Activated naive CD4-positive, alpha-beta T cell treated with anti-CD3 and anti-CD28 coated beads, Interleukin-2, amount 10 ng/mL, durations not matched to agents 7 days and 5 days (primary cell): Measurements from ENCODE around the gene AGMO.

Experiments used
- CTCF ChIA-PET: fragments of 350-600 bp; sonication (Branson Sonifier 250); formaldehyde crosslinking; loops from one replicate; lab custom pipeline; 2021; ENCODE audit warnings: antibody characterized with exemption; lab: Charles Lee
- DNase-seq: peaks from one replicate; pipeline ENCODE4 v3.0.0-alpha.2; 2020
- H3K27ac Mint-ChIP-seq: one replicate; pipeline ENCODE4 v1.8.0; 2021; ENCODE audit warnings: mild to moderate bottlenecking, moderate library complexity, mixed read lengths
- H3K27me3 Mint-ChIP-seq: one replicate; pipeline ENCODE4 v1.8.0; 2021; ENCODE audit warnings: mild to moderate bottlenecking, mixed read lengths
- H3K36me3 Mint-ChIP-seq: one replicate; pipeline ENCODE4 v1.8.0; 2021; ENCODE audit warnings: mixed read lengths
- H3K4me1 Mint-ChIP-seq: one replicate; pipeline ENCODE4 v1.8.0; 2021; ENCODE audit warnings: mixed read lengths
- H3K4me3 Mint-ChIP-seq: one replicate; pipeline ENCODE4 v1.8.0; 2021; ENCODE audit warnings: mild to moderate bottlenecking, moderate library complexity, mixed read lengths
- H3K9me3 Mint-ChIP-seq: one replicate; pipeline ENCODE4 v1.8.0; 2021; ENCODE audit warnings: mixed read lengths

AGMO gene

DNA sequence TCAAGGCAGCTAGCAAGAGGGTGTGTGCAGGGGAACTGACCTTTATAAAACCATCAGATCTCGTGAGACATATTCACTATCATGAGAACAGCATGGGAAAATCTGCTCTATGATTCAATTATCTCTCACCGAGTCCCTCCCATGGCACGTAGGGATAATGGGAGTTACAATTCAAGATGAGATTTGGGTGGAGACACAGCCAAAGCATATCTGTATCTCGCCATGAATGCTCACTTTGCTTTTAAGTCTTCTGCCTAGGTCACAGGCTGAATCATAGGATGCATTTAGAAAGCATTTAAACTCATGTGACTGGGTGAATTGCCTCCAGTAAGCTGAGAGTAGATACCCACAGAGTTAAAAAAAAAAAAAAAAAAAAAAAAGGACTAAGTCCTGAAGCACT is 220.0 kb downstream of the AGMO start:
- Mint-ChIP-seq H3K4me1 (no peaks in the 10 kb centered on the region), H3K4me3 (no peak overlapping the region), H3K9me3 (peaks cover 7% of the 10 kb centered on the region), H3K27me3 (no peaks in the 10 kb centered on the region), H3K36me3 (no peaks in the 10 kb centered on the region), H3K27ac (no peak overlapping the region)
- DNase-seq: no peak
- CTCF ChIA-PET: no interaction called here

DNA sequence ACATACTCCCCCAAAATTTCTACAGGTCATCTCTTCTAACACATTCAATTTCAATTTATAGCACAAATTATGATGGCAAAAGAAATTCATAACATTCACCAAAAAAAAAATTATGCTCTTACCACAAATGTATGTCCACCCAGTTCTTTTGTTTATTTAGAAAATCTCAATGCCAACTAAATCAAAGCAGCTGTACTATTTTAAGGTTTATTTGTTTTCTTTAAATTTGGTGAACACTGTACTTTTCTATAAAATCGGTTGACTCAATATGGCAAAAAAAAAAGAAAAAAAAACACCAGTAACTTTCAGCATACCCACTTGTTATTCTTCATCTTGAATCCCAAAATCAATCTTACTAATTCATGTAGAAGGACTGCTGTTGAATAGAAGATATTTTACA is 225.7 kb downstream of the AGMO start:
- H3K4me1 Mint-ChIP-seq: no peaks in the 10 kb centered on the region
- CTCF ChIA-PET: no interaction called here

DNA sequence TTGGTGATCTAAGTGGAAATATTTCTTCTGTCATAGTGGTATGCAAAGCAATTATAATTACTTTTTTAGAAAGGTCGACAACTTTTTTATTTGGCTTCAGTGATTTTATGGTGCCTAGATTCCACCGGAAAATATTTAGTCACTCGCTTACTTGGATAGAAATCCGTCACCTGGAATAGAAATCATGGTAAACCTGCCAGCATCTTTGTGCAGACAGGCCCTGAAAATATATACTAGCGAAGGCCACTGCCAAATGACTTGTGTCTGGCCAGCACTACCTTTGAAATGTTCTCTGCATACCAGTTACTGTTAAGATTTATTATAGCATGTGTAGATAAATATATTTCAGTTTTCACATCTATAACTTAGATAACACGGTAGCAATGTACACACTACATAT is 226.4 kb downstream of the AGMO start:
- Mint-ChIP-seq H3K4me1 (no peaks in the 10 kb centered on the region), H3K27ac (no peak overlapping the region), H3K27me3 (no peaks in the 10 kb centered on the region), H3K9me3 (peaks cover 4% of the 10 kb centered on the region), H3K36me3 (no peaks in the 10 kb centered on the region), H3K4me3 (no peak overlapping the region)
- CTCF ChIA-PET: no interaction called here
- no peak for DNase-seq

More for the DNA sequence above, 225.7 kb downstream of the AGMO start:
- Mint-ChIP-seq H3K4me3 (no peak overlapping the region), H3K27ac (no peak overlapping the region), H3K36me3 (no peaks in the 10 kb centered on the region), H3K9me3 (peaks cover 4% of the 10 kb centered on the region), H3K27me3 (no peaks in the 10 kb centered on the region)
- DNase-seq: no peak

DNA sequence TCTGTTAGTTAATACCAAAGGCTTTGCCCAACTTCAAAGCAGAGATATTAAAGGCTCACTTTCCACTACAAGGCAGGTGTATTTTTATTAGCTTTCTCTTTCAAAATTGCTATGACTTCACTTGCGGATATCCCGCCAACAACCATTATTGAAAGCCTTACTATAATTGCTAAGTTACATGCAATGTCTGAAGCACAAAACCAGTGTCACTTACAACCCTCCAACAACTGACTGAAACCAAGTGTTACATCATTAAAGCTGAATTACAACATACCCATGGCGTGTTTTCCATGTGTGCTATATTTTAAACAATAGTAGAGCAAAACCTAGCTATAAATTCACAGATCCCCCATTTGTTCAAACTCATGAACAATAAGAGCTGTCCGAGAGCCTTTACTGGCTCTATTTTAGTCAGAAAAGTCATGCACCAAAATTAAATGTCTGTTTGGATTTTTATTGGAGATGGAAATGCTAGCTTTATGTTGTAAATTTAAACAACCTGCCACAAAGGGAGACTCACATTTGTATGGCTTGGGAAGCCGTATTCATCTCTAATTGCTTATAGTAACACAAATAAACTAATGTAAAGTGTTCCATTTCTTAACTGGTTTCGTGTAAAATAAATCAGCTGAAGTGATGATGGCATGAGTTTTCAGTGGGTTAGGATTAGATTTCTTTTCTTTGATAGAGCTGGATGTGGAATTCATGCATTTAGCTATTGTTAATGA is 227.1 kb downstream of the AGMO start:
- Mint-ChIP-seq H3K36me3 (no peaks in the 10 kb centered on the region), H3K4me1 (no peaks in the 10 kb centered on the region), H3K4me3 (no peak overlapping the region), H3K27ac (no peak overlapping the region), H3K27me3 (no peaks in the 10 kb centered on the region), H3K9me3 (peaks cover 4% of the 10 kb centered on the region)
- DNase-seq: no peak
- CTCF ChIA-PET: no interaction called here

DNA sequence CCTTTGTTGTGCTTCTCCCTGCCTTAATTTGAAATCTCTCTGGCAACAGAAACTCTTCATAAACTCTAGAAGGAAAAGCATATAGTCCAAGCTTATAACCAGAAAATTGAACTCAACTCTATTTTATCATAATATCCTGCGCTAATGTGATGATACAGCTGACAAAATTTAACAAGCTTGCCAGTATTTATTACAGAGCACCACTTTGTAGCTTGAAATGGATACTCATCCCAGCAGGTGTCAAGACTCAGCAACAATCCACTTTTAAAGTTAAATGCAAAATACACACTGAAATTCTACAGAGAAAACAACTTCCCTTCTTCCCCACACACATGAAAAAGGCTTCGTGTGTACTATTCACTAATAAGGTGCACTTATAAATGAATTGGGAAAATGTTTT is 228.9 kb downstream of the AGMO start:
- H3K4me3 Mint-ChIP-seq: no peak overlapping the region
- H3K36me3 Mint-ChIP-seq: no peaks in the 10 kb centered on the region
- no peak overlapping the region for H3K27ac Mint-ChIP-seq
- H3K4me1 Mint-ChIP-seq: no peaks in the 10 kb centered on the region
- DNase-seq: no peak
- peaks cover 2% of the 10 kb centered on the region for H3K9me3 Mint-ChIP-seq
- CTCF ChIA-PET: no interaction called here
- H3K27me3 Mint-ChIP-seq: no peaks in the 10 kb centered on the region

DNA sequence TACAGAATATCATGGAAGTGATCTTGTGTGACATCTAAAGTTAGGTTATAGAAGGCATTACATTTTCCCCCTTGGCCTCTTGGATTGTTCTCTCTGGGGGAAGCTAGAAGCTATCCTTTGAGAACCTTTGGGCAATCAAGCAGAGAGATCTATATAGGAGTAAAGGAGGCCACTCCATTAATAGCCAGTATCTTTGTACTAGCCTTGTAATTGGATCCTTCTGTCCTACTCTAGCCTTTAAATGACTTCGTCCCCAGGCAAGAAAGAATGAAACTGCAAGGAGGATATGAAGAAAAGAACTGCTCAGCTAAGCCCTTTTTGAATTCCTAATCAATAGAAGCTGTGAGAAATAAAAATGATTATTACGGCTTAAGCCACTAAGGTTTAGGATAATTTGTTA is 230.9 kb downstream of the AGMO start:
- Mint-ChIP-seq H3K27me3 (no peaks in the 10 kb centered on the region), H3K4me1 (no peaks in the 10 kb centered on the region), H3K9me3 (peaks cover 2% of the 10 kb centered on the region), H3K27ac (no peak overlapping the region), H3K4me3 (no peak overlapping the region), H3K36me3 (no peaks in the 10 kb centered on the region)
- DNase-seq: no peak
- CTCF ChIA-PET: no interaction called here

DNA sequence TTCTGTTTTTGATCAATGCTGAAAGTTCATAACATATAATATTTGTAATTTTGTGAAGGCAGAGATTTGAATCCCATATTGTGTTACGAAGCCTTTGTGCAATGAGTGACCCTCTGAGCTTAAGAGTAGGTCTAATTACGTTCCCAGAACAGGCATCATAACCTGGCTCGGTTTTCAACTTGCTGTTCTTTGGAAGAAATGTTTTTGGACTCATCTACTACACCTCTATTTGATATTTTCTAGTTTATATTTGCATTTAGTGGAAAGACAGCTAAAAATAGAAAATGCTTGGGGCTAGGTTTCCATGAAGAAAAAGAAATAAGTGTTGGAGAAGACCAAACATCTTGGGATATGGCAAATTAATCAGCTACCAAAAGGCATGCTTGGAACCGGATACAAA is 234.8 kb downstream of the AGMO start:
- Mint-ChIP-seq H3K27ac (no peak overlapping the region), H3K9me3 (peaks cover 2% of the 10 kb centered on the region), H3K36me3 (no peaks in the 10 kb centered on the region), H3K27me3 (no peaks in the 10 kb centered on the region), H3K4me3 (no peak overlapping the region), H3K4me1 (no peaks in the 10 kb centered on the region)
- CTCF ChIA-PET: interaction anchor here (0.5 kb wide), 1 partner anchor 97 kb away, joined by 3 read pairs; no protein-coding TSS in a partner anchor
- DNase-seq: no peak

DNA sequence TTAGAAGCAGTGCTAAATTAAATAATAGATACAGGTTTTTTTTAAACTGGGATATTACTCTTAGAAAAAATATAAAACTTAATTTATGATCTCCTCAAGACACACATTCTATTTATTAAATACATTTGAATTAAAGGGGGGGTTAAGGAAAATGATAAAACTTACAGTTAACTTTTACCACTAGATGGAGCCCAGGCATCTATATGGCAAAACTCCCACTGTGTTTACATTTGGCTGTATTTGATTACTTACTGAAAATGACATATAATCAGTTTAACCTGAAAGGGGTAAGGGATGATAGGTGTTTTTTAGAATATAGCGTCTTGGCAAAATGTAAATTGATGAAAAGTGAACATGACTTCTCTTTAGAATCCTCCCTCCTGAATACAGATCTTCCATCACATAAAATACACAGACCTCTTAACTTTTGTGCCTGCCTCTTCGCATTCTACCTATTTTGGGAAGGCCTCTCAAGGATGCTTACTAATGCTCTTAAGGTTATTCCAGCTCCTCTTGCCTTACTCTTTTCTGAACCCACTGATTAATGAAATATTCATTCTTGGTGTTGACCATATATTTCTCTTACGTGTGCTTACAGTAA is 235.7 kb downstream of the AGMO start:
- DNase-seq: no peak
- CTCF ChIA-PET: interaction anchor here (0.5 kb wide), 1 partner anchor 96 kb away, joined by 3 read pairs; no protein-coding TSS in a partner anchor

DNA sequence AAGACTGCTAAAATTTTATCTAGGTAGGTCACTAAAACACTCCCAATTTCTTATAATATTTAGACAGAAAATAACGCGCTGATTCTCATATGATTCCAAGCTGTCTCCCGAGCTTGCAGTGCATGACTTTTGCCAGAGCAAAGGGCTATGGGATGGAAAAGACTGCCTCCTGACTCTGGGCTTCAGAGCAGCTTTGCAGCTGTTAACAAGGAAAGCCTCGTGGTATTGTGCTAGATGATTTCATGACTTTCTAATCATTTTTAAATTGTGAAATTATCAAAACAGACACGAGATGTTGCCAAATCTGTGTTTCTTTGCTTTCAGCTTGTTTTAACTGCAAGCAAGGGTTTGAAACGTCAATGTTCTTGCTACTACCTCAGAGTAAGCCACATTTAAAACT is 238.3 kb downstream of the AGMO start:
- CTCF ChIA-PET: no interaction called here
- Mint-ChIP-seq H3K27ac (no peak overlapping the region), H3K9me3 (no peaks in the 10 kb centered on the region), H3K27me3 (no peaks in the 10 kb centered on the region), H3K36me3 (no peaks in the 10 kb centered on the region), H3K4me1 (no peaks in the 10 kb centered on the region), H3K4me3 (no peak overlapping the region)
- DNase-seq: no peak

More for the DNA sequence above, 235.7 kb downstream of the AGMO start:
- H3K9me3 Mint-ChIP-seq: peaks cover 2% of the 10 kb centered on the region
- H3K27me3 Mint-ChIP-seq: no peaks in the 10 kb centered on the region
- H3K27ac Mint-ChIP-seq: no peak overlapping the region
- H3K36me3 Mint-ChIP-seq: no peaks in the 10 kb centered on the region
- H3K4me3 Mint-ChIP-seq: no peak overlapping the region
- no peaks in the 10 kb centered on the region for H3K4me1 Mint-ChIP-seq

DNA sequence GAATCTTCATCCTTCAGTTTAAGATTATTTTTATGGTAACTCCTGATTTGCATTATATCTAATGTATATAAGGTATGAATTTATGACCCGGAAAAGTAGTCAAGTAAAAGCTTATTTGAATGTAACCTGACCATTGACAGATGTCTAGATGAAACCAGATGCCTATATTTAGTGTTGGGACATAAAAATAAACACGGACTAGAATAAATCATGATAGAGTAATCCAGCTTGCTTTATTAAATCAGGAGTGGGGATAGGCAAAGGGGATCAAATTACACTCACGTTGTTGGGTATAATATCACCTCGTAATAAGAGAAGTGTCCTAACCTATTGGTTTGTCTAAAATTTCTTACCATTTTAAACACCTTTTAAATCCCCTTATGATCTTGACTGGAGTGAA is 244.6 kb downstream of the AGMO start:
- no peak for DNase-seq
- Mint-ChIP-seq H3K36me3 (no peaks in the 10 kb centered on the region), H3K27me3 (no peaks in the 10 kb centered on the region), H3K9me3 (peaks cover 2% of the 10 kb centered on the region), H3K4me1 (no peaks in the 10 kb centered on the region), H3K27ac (no peak overlapping the region), H3K4me3 (no peak overlapping the region)
- CTCF ChIA-PET: no interaction called here

DNA sequence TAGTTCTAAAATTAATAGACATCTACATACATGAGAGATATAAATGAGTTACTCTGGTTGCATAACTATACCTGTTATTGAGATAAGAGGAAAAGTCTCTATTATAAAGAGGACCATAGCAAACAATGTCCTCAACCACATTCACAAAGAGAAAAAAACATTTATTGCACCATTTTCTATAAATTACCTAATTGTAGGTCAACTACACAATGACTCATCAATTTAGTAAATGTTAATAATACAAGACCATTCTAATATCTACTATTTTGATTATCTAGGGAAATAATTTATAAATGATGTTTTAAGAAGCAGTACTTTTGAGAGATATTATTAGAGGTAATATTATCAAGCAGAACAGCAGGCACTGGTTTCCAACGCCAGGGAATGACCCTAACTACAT is 246.1 kb downstream of the AGMO start:
- H3K36me3 Mint-ChIP-seq: no peaks in the 10 kb centered on the region
- peaks cover 5% of the 10 kb centered on the region for H3K9me3 Mint-ChIP-seq
- H3K4me1 Mint-ChIP-seq: no peaks in the 10 kb centered on the region
- no peak for DNase-seq
- H3K27me3 Mint-ChIP-seq: no peaks in the 10 kb centered on the region
- no peak overlapping the region for H3K27ac Mint-ChIP-seq
- no peak overlapping the region for H3K4me3 Mint-ChIP-seq
- CTCF ChIA-PET: no interaction called here

DNA sequence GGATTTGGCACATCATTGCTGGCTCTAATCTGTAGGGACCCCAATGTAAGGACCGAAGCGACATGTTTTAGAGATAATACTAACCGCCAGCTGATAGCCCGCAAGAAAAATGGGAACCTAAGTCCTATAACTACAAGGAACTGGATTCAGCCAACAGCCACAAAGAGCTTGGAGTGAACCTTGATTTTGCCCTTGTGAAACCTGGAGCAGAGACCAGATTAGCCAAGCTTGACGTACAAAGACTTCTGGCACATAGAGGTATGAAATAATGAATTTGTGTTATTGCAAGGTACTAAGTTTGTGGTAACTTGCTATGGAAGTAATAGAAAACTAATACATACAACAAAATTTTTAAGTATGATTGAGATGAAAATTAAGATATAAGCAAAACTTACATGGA is 246.9 kb downstream of the AGMO start:
- Mint-ChIP-seq H3K4me1 (no peaks in the 10 kb centered on the region), H3K36me3 (no peaks in the 10 kb centered on the region), H3K27ac (no peak overlapping the region), H3K4me3 (no peak overlapping the region), H3K27me3 (no peaks in the 10 kb centered on the region), H3K9me3 (peaks cover 5% of the 10 kb centered on the region)
- CTCF ChIA-PET: no interaction called here
- DNase-seq: no peak

DNA sequence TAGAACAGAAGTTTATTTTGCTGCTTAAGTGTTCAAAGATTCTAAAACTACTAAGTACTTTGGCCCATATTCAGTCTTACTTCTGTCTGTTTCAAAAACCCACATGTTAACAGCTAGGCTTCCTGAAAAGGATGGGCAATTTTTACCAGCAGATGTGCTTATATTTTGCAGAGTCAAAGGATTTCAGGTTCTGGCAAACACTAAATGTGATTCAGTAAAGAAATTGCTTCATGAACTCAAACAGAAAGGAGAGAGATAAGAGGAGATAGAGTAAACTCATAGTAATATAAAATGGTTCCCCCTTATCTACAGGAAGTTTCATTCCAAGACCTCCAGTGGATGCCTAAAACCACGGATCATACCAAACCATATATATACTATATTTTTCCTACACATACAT is 248.5 kb downstream of the AGMO start:
- Mint-ChIP-seq H3K4me1 (no peaks in the 10 kb centered on the region), H3K27me3 (no peaks in the 10 kb centered on the region), H3K4me3 (no peak overlapping the region), H3K9me3 (peaks cover 5% of the 10 kb centered on the region), H3K27ac (no peak overlapping the region), H3K36me3 (no peaks in the 10 kb centered on the region)
- no peak for DNase-seq
- CTCF ChIA-PET: no interaction called here

DNA sequence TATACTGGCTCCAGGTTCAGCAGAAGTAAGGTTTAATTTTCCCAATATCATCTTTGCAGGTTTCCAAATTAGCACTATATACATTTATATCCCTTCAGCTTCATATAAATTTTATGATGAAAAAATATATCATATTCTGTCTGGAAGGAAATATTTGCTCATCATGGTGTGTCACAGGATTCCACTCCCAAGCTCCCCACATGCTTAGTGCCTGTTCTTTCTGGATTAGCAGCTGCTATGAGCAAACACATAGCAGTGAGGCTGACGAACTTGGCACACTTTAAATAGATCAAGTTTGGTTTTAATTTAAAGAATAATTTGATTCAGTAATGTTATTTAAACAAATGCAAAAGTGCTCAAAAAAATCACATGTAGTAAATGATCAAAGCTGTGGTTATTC is 251.9 kb downstream of the AGMO start:
- Mint-ChIP-seq H3K36me3 (no peaks in the 10 kb centered on the region), H3K27me3 (no peaks in the 10 kb centered on the region), H3K27ac (no peak overlapping the region), H3K9me3 (peaks cover 5% of the 10 kb centered on the region), H3K4me3 (no peak overlapping the region), H3K4me1 (no peaks in the 10 kb centered on the region)
- DNase-seq: no peak
- CTCF ChIA-PET: no interaction called here

DNA sequence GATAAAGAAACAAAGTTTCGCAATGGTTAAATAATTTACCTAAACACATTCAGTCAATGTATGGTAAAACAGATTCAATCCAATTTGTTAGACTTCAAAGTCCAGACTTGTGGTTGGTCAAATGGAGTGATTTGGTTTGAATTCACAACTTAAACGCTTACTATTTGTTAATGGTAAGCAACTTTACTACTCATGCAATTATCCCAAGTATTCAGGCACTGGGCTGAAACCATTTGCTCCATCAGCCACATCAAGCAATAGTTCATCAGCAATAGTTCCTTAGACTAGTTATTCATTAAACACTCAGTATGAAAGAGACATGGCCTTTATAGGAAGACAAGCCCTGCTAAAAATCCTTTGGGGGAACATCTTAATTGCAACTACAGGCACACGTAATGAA is 253.0 kb downstream of the AGMO start:
- H3K36me3 Mint-ChIP-seq: no peaks in the 10 kb centered on the region
- H3K27me3 Mint-ChIP-seq: no peaks in the 10 kb centered on the region
- DNase-seq: no peak
- H3K27ac Mint-ChIP-seq: no peak overlapping the region
- H3K4me3 Mint-ChIP-seq: no peak overlapping the region
- no peaks in the 10 kb centered on the region for H3K4me1 Mint-ChIP-seq
- CTCF ChIA-PET: no interaction called here
- H3K9me3 Mint-ChIP-seq: peaks cover 2% of the 10 kb centered on the region
